ENCODE results near the gene SLU7.
"Not testable (repeated sequence)": the region's sequence is repeated elsewhere in the genome, so short reads cannot be mapped to it uniquely, and the experiment has no call there.

SLU7 gene

GRCh38 chr5:160450164-160450932, 31.5 kb upstream of the SLU7 start:
- no peak for DNase-seq (ENCODE audit: low spot score)

DNA sequence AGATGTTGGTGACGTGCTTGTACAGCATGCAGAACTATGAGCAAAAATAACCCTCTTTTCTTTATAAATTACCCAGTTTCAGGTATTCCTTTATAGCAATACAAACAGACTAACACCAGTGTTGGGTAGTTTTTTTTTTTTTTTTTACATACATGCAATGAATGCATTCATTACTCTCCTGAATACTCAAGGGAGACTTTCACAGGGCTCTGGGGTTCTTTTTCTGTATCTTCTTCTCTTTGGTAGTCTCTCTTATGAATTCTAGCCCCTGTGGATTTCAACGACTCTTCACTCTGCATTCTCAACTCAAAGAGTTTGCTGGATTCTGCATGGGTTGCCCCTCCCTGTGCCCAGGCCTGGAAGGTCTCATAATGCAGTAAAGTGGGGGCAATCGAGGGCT, 30.6 kb upstream of the SLU7 start:
- no peak for DNase-seq (ENCODE audit: low spot score)

GRCh38 chr5:160448886-160449285, 30.0 kb upstream of the SLU7 start:
- DNase-seq (ENCODE audit: low spot score) = no peak

DNA sequence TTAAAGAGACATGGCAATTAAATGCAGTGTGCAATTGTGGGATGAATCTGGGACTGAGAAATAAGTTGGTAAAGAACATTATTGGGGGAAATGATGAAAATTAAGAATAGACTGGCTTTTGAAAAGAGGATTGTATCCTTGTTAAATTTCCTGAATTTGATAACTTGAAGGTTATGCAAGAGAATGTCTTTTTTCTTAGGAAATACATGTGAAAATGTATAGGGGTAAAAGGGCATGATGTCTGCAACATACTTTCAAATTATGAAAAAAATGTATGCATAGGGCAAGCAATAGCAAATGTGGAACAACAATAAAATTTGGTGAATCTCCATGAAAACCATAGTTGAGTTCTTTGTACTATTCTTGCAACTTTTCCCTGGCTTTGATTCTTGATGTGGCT, 26.9 kb upstream of the SLU7 start:
- no peak for DNase-seq (ENCODE audit: low spot score)

DNA sequence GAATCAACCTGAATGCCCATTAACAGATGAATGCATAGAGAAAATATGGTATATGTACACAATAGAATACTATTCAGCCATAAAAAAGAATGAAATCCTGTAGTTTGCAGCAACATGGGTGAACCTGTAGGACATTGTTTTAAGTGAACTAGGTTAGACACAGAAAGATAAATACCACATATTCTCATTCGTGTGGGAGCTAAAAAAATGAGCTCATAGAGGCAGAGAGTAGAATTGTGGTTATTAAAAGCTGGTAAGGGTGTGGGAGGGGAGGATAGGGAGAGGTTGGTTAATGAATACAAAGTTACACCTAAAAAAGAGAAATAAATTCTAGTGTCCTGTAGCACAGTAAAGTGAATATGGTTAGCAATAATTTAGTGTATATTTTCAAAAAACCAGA, 26.3 kb upstream of the SLU7 start:
- DNase-seq (ENCODE audit: low spot score) = no peak

DNA sequence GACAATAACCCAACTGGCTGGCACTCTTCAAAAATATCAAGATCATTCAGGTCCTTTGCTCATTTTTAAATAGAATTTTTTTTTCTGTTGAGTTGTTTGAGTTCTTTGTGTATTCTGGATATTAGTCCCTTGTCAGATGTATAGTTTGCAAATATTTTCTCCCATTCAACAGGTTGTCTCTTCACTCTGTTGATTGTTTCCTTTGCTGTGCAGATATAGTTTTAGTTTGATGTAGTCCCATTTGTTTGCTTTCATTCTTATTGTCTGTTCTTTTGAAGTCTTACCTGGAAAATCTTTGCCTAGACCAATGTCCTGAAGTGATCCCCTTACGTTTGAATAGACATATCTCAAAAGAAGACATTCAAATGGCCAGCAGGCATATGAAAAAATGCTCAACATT, 25.5 kb upstream of the SLU7 start:
- no peak for DNase-seq (ENCODE audit: low spot score)

GRCh38 chr5:160442824-160443431, 24.0 kb upstream of the SLU7 start:
- no peak for DNase-seq (ENCODE audit: low spot score)

- DNase-seq (ENCODE audit: low spot score) = no peak
Observed at GRCh38 chr5:160441311-160441781, 22.5 kb upstream of the SLU7 start.

- peak; percentile 86 for DNase-seq (ENCODE audit: low spot score)
Observed at GRCh38 chr5:160439205-160439600, 20.3 kb upstream of the SLU7 start.

- DNase-seq (ENCODE audit: low spot score) = peak; percentile 71
Observed at GRCh38 chr5:160438316-160439204, 19.7 kb upstream of the SLU7 start.

GRCh38 chr5:160437271-160437670, 18.4 kb upstream of the SLU7 start:
- no peak for DNase-seq (ENCODE audit: low spot score)

GRCh38 chr5:160436661-160437060, 17.8 kb upstream of the SLU7 start:
- DNase-seq (ENCODE audit: low spot score) = not testable (repeated sequence)

DNA sequence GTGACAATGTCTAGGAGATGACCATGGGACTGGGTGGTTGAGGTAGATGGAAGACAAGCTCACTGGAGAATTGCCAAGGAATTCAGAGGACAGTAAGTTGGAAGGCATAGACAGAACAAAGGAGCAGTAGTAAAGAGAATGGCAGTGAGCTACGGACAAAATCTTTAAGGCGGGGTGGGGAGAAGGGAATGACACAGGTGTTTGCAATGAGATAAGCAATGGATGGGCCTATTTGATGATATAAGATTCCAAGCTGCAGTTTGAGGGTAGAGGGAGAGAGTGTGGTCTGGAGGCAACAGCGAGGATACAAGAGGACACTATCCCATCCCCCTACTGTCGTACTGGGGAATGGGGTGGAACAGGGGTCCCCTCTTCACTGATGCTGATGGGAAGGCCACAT, 17.1 kb upstream of the SLU7 start:
- no peak for DNase-seq (ENCODE audit: low spot score)

- DNase-seq (ENCODE audit: low spot score) = no peak
Observed at GRCh38 chr5:160435532-160435931, 16.7 kb upstream of the SLU7 start.

GRCh38 chr5:160434022-160434531, 15.2 kb upstream of the SLU7 start:
- DNase-seq (ENCODE audit: low spot score) = no peak

DNA sequence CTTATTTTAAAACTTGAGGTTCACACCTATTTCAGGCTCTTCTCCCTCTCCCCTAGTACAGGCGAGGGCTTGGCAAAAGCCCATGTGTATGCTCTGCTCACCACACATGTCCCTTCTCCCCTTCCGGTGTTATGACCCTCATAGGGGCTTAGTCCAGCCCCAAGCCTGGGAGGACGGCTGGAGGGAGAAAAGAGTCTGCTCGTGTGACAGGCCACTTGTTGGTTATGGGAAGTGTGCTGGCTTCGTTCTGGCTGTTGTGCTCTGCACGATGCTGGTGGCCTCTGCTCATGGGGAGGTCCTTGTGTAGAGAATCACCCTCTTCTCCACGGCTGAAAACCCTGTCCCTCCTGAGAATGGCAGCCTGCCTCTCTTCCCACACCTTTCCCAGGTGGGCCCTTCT, 13.9 kb upstream of the SLU7 start:
- DNase-seq (ENCODE audit: low spot score) = no peak

- no peak for DNase-seq (ENCODE audit: low spot score)
Observed at GRCh38 chr5:160432196-160432595, 13.3 kb upstream of the SLU7 start.

GRCh38 chr5:160427607-160428006, 8.7 kb upstream of the SLU7 start:
- no peak for DNase-seq (ENCODE audit: low spot score)

- DNase-seq (ENCODE audit: low spot score) = no peak
Observed at GRCh38 chr5:160423099-160423498, 4.2 kb upstream of the SLU7 start.

- peak; percentile 98 for DNase-seq (ENCODE audit: low spot score)
Observed at GRCh38 chr5:160421625-160422258, 2.9 kb upstream of the SLU7 start, which contains the start of gene PTTG1. Gene PTTG1, plus strand, starts transcription at chr5:160421855. Its CDS starts 458 bp downstream, at chr5:160422313.

GRCh38 chr5:160420331-160420610, 1.4 kb upstream of the SLU7 start:
- DNase-seq (ENCODE audit: low spot score) = no peak
